HCT116 (cell line): ENCODE results near the gene IFITM2. TPM values are rescaled to one million over a fixed set of nuclear protein-coding genes. Genes with fewer than 3 reads are reported as not detected.

Experiments
- ATAC-seq: fragments of 200-7000 bp; cut with Tn5 transposase; 2 replicates; pipeline ENCODE4 v1.9.1; 2020; ENCODE audit warnings: mild to moderate bottlenecking, moderate library complexity
- BruUV-seq: library from RNA; stranded (reverse); fragments of 400-500 nt; replicated peaks from 2 replicates; lab custom pipeline; 2021; lab: Mats Ljungman, UMichigan
- CTCF ChIA-PET: fragments of 300-600 bp; sonication (Branson Sonifier 250); formaldehyde crosslinking; loops from one replicate; lab custom pipeline; 2021; ENCODE audit warnings: antibody characterized with exemption; lab: Charles Lee
- POLR2A ChIA-PET: fragments of 300-600, 350-600 bp; sonication (Branson Sonifier 250); formaldehyde crosslinking; loops from one replicate; lab custom pipeline; 2021; ENCODE audit warnings: antibody characterized with exemption; lab: Charles Lee
- RAD21 ChIA-PET, 2 experiments: fragments of 300-600 bp; sonication (Branson Sonifier 250); formaldehyde crosslinking; loops; one replicate each; lab custom pipeline; 2023; ENCODE audit warnings: low total read pairs in 2 of 2; ENCODE audit not compliant: uncharacterized antibody in 2 of 2, unreplicated experiment in 2 of 2, low non-redundant PET in 1 of 2; lab: Charles Lee
- DNase-seq: peaks from one replicate; pipeline ENCODE4 v3.0.0-alpha.2; 2010; ENCODE audit warnings: low read depth, low spot score
- H2AFZ ChIP-seq: fragments of 200-600 bp; shearing (Covaris generic), sonication (generic); 2 replicates; pipeline ENCODE4 v1.6.1; 2017; ENCODE audit warnings: low read depth, mixed run types, mixed read lengths, antibody characterized with exemption, low read length; ENCODE audit not compliant: poor library complexity, severe bottlenecking
- H3K27ac ChIP-seq: 2 replicates; pipeline ENCODE4 v1.5.1; 2012; ENCODE audit warnings: low read depth, low read length
- H3K27me3 ChIP-seq: fragments of 200-600 bp; sonication (generic); 2 replicates; pipeline ENCODE4 v1.6.1; 2016; ENCODE audit warnings: mixed run types, low read length, mixed read lengths; ENCODE audit not compliant: insufficient read depth
- H3K36me3 ChIP-seq, 2 experiments: fragments of 200-500 bp in 1 of 2; fragments of 200-600 bp in 1 of 2; sonication (Bioruptor generic) in 1 of 2; sonication (generic) in 1 of 2; 2 replicates each; pipeline versions ENCODE4 v1.5.1 to v1.6.1; 2014 to 2016; ENCODE audit warnings: low read length in 2 of 2, inconsistent platforms in 1 of 2, mixed read lengths in 1 of 2, mixed run types in 1 of 2; ENCODE audit not compliant: insufficient read depth in 2 of 2, control insufficient read depth in 1 of 2
- H3K4me1 ChIP-seq, 2 experiments: fragments of 200-600 bp in 1 of 2; sonication (generic) in 1 of 2; 2 replicates each; pipeline versions ENCODE4 v1.5.1 to v1.6.1; 2012 to 2017; ENCODE audit warnings: low read length in 2 of 2, inconsistent platforms in 1 of 2, mild to moderate bottlenecking in 1 of 2, mixed read lengths in 1 of 2, mixed run types in 1 of 2, moderate library complexity in 1 of 2; ENCODE audit not compliant: insufficient read depth in 2 of 2, control insufficient read depth in 1 of 2
- H3K4me2 ChIP-seq: fragments of 200-600 bp; sonication (generic); 2 replicates; pipeline ENCODE4 v1.6.1; 2017; ENCODE audit warnings: mixed run types, low read length, mixed read lengths
- H3K4me3 ChIP-seq, 2 experiments: fragments of 200-600 bp in 1 of 2; sonication (generic) in 1 of 2; replicated peaks in 1 of 2; 2 replicates each; pipeline ENCODE4 v1.5.1; 2011 to 2016; ENCODE audit warnings: low read length in 2 of 2, control low read depth in 1 of 2, low read depth in 1 of 2, mild to moderate bottlenecking in 1 of 2, mixed read lengths in 1 of 2, mixed run types in 1 of 2
- H3K79me2 ChIP-seq: fragments of 200-600 bp; sonication (generic); 2 replicates; pipeline ENCODE4 v1.6.1; 2017; ENCODE audit warnings: mild to moderate bottlenecking, mixed run types, low read length, moderate library complexity, mixed read lengths; ENCODE audit not compliant: insufficient read depth
- H3K9ac ChIP-seq: fragments of 200-600 bp; sonication (generic); 2 replicates; pipeline ENCODE4 v1.6.1; 2016; ENCODE audit warnings: low read length, mixed read lengths
- H3K9me2 ChIP-seq: fragments of 200-600 bp; sonication (generic), shearing (Covaris generic); 2 replicates; pipeline ENCODE4 v1.6.1; 2017; ENCODE audit warnings: mixed run types, mild to moderate bottlenecking, moderate library complexity; ENCODE audit not compliant: insufficient read depth
- H3K9me3 ChIP-seq, 2 experiments: fragments of 200-500 bp in 1 of 2; fragments of 200-600 bp in 1 of 2; sonication (Bioruptor generic) in 1 of 2; sonication (generic) in 1 of 2; 2 replicates each; pipeline ENCODE4 v1.6.1; 2014 to 2017; ENCODE audit warnings: low read length in 2 of 2, mixed read lengths in 2 of 2, inconsistent platforms in 1 of 2, low read depth in 1 of 2, mild to moderate bottlenecking in 1 of 2, mixed run types in 1 of 2, moderate library complexity in 1 of 2; ENCODE audit not compliant: control insufficient read depth in 1 of 2, insufficient read depth in 1 of 2
- H4K20me1 ChIP-seq: fragments of 200-600 bp; sonication (generic), shearing (Covaris generic); 2 replicates; pipeline ENCODE4 v1.6.1; 2017; ENCODE audit warnings: mixed run types, mild to moderate bottlenecking, moderate library complexity; ENCODE audit not compliant: insufficient read depth
- CBX3 ChIP-seq: IDR thresholded peaks from 2 replicates; pipeline ENCODE4 v1.6.1; 2012; ENCODE audit warnings: low read depth
- RAD21 ChIP-seq: IDR thresholded peaks from 2 replicates; pipeline ENCODE4 v1.6.1; 2012; ENCODE audit warnings: low read depth, mild to moderate bottlenecking
- intact Hi-C: fragments of 100-400 bp; cut with micrococcal nuclease; formaldehyde crosslinking; loops from 2 replicates; pipeline ENCODE4 v1.10.0; 2022
- total RNA-seq: library from RNA; stranded (reverse); gene quantifications from one replicate; pipeline ENCODE4 v1.2.1, GENCODE V29; 2021; ENCODE audit not compliant: unreplicated experiment
- TF ChIP-seq, protein P1 (sequence below): IDR thresholded peaks from 2 replicates; pipeline ENCODE4 v1.6.1; 2012; ENCODE audit warnings: low read depth
- TF ChIP-seq, protein P2 (sequence below): IDR thresholded peaks from 2 replicates; pipeline ENCODE4 v1.6.1; 2012
- TF ChIP-seq, protein P3 (sequence below), 3 experiments: fragments of 200-600 bp in 1 of 3; sonication (generic) in 1 of 3; IDR thresholded peaks in 2 of 3; conservative IDR thresholded peaks in 1 of 3; 2 replicates each; pipeline ENCODE4 v1.5.1; 2012 to 2017; ENCODE audit warnings: low read depth in 2 of 3, low read length in 2 of 3, antibody characterized with exemption in 1 of 3, borderline replicate concordance in 1 of 3, control low read depth in 1 of 3, mild to moderate bottlenecking in 1 of 3, mixed read lengths in 1 of 3, mixed run types in 1 of 3, moderate library complexity in 1 of 3; ENCODE audit not compliant: insufficient read depth in 1 of 3

IFITM2 gene
- total RNA-seq, 1 experiment from 2014 or later: 106 TPM

DNA sequence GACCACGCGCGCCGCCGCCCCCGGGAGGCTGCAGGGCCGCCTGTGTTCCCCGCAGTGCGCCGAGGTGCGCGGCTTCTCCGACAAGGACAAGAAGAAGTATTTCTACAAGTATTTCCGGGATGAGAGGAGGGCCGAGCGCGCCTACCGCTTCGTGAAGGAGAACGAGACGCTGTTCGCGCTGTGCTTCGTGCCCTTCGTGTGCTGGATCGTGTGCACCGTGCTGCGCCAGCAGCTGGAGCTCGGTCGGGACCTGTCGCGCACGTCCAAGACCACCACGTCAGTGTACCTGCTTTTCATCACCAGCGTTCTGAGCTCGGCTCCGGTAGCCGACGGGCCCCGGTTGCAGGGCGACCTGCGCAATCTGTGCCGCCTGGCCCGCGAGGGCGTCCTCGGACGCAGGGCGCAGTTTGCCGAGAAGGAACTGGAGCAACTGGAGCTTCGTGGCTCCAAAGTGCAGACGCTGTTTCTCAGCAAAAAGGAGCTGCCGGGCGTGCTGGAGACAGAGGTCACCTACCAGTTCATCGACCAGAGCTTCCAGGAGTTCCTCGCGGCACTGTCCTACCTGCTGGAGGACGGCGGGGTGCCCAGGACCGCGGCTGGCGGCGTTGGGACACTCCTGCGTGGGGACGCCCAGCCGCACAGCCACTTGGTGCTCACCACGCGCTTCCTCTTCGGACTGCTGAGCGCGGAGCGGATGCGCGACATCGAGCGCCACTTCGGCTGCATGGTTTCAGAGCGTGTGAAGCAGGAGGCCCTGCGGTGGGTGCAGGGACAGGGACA, 26.7 kb upstream of the IFITM2 start:
- intact Hi-C loops: no loop called here
- no peak overlapping the region for H3K4me3 ChIP-seq

More for the DNA sequence above, 26.7 kb upstream of the IFITM2 start:
- no peaks in the 10 kb centered on the region for H3K9me3 ChIP-seq
- no peak overlapping the region for H2AFZ ChIP-seq
- no peaks in the 10 kb centered on the region for H3K36me3 ChIP-seq
- H3K4me1 ChIP-seq: peaks cover 0 to 3% of the 10 kb centered on the region in 2 experiments; a peak in 1 of 4 replicates
- RAD21 ChIA-PET: no interaction called here
- no TSS peak for BruUV-seq
- DNase-seq: no peak
- H3K79me2 ChIP-seq: no peaks in the 10 kb centered on the region
- TF ChIP-seq, protein P1, sequence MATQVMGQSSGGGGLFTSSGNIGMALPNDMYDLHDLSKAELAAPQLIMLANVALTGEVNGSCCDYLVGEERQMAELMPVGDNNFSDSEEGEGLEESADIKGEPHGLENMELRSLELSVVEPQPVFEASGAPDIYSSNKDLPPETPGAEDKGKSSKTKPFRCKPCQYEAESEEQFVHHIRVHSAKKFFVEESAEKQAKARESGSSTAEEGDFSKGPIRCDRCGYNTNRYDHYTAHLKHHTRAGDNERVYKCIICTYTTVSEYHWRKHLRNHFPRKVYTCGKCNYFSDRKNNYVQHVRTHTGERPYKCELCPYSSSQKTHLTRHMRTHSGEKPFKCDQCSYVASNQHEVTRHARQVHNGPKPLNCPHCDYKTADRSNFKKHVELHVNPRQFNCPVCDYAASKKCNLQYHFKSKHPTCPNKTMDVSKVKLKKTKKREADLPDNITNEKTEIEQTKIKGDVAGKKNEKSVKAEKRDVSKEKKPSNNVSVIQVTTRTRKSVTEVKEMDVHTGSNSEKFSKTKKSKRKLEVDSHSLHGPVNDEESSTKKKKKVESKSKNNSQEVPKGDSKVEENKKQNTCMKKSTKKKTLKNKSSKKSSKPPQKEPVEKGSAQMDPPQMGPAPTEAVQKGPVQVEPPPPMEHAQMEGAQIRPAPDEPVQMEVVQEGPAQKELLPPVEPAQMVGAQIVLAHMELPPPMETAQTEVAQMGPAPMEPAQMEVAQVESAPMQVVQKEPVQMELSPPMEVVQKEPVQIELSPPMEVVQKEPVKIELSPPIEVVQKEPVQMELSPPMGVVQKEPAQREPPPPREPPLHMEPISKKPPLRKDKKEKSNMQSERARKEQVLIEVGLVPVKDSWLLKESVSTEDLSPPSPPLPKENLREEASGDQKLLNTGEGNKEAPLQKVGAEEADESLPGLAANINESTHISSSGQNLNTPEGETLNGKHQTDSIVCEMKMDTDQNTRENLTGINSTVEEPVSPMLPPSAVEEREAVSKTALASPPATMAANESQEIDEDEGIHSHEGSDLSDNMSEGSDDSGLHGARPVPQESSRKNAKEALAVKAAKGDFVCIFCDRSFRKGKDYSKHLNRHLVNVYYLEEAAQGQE: no peak
- TF ChIP-seq, protein P2, sequence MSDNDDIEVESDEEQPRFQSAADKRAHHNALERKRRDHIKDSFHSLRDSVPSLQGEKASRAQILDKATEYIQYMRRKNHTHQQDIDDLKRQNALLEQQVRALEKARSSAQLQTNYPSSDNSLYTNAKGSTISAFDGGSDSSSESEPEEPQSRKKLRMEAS: no peak
- TF ChIP-seq CBX3 (no peak), RAD21 (no peak)
- TF ChIP-seq, protein P3, sequence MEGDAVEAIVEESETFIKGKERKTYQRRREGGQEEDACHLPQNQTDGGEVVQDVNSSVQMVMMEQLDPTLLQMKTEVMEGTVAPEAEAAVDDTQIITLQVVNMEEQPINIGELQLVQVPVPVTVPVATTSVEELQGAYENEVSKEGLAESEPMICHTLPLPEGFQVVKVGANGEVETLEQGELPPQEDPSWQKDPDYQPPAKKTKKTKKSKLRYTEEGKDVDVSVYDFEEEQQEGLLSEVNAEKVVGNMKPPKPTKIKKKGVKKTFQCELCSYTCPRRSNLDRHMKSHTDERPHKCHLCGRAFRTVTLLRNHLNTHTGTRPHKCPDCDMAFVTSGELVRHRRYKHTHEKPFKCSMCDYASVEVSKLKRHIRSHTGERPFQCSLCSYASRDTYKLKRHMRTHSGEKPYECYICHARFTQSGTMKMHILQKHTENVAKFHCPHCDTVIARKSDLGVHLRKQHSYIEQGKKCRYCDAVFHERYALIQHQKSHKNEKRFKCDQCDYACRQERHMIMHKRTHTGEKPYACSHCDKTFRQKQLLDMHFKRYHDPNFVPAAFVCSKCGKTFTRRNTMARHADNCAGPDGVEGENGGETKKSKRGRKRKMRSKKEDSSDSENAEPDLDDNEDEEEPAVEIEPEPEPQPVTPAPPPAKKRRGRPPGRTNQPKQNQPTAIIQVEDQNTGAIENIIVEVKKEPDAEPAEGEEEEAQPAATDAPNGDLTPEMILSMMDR (IDR thresholded peaks at IDR 0.05 in 2 of 3, conservative IDR thresholded peaks at IDR 0.05 in 1 of 3; ENCODE audit: borderline replicate concordance in 1 of 3, insufficient read depth in 1 of 3, low read depth in 2 of 3, low read length in 2 of 3): no peak
- H3K27ac ChIP-seq: no peak overlapping the region
- no peaks in the 10 kb centered on the region for H4K20me1 ChIP-seq
- ATAC-seq: no peak
- H3K9me2 ChIP-seq: no peaks in the 10 kb centered on the region
- POLR2A ChIA-PET: no interaction called here
- no peak overlapping the region for H3K9ac ChIP-seq
- H3K4me2 ChIP-seq: no peak overlapping the region
- CTCF ChIA-PET: no interaction called here
- H3K27me3 ChIP-seq: no peaks in the 10 kb centered on the region
